OCI-LY7 (cell line): Measurements from ENCODE around the gene GPX7. TPM values are rescaled to one million over a fixed set of nuclear protein-coding genes. Genes with fewer than 3 reads are reported as not detected.
A peak's percentile ranks its signal among the peaks of the same experiment; 100 is the strongest.

Experiments used
- Bru-seq: library from RNA; stranded (reverse); fragments of 400-500 nt; gene quantifications from one replicate; lab custom pipeline; 2021; lab: Mats Ljungman, UMichigan
- BruChase-seq, 2 experiments: library from RNA; stranded (reverse); fragments of 400-500 nt; gene quantifications; one replicate each; lab custom pipeline; 2021; lab: Mats Ljungman, UMichigan
- BruUV-seq: library from RNA; stranded (reverse); fragments of 400-500 nt; replicated peaks from 2 replicates; lab custom pipeline; 2021; lab: Mats Ljungman, UMichigan
- CTCF ChIA-PET: fragments of 300-600 bp; sonication (Branson Sonifier 250); formaldehyde crosslinking; loops from one replicate; lab custom pipeline; 2022; ENCODE audit warnings: antibody characterized with exemption; ENCODE audit not compliant: unreplicated experiment; lab: Charles Lee
- POLR2A ChIA-PET: fragments of 300-600 bp; sonication (Branson Sonifier 250); formaldehyde crosslinking; loops from one replicate; lab custom pipeline; 2022; ENCODE audit warnings: antibody characterized with exemption; lab: Charles Lee
- DNase-seq: peaks from one replicate; pipeline ENCODE4 v3.0.0-alpha.2; 2015; ENCODE audit warnings: low spot score
- H2AFZ ChIP-seq: fragments of 200-600 bp; sonication (generic), shearing (Covaris generic); 2 replicates; pipeline ENCODE4 v1.6.1; 2014; ENCODE audit warnings: mild to moderate bottlenecking, antibody characterized with exemption, low read length, moderate library complexity
- H3K27ac ChIP-seq: fragments of 200-600 bp; sonication (generic); 2 replicates; pipeline ENCODE4 v1.5.1; 2014; ENCODE audit warnings: mixed run types, low read depth, mild to moderate bottlenecking, moderate library complexity, low read length, inconsistent platforms; ENCODE audit not compliant: poor library complexity, severe bottlenecking
- H3K36me3 ChIP-seq: fragments of 200-600 bp; sonication (generic); 2 replicates; pipeline ENCODE4 v1.6.1; 2014; ENCODE audit warnings: mild to moderate bottlenecking, antibody characterized with exemption, low read length, moderate library complexity, mixed read lengths; ENCODE audit not compliant: insufficient read depth
- H3K4me1 ChIP-seq: fragments of 200-600 bp; sonication (generic); 2 replicates; pipeline ENCODE4 v1.5.1; 2014; ENCODE audit warnings: mild to moderate bottlenecking, low read length; ENCODE audit not compliant: insufficient read depth, poor library complexity, severe bottlenecking
- H3K4me2 ChIP-seq: fragments of 200-600 bp; sonication (generic); 2 replicates; pipeline ENCODE4 v1.6.1; 2014; ENCODE audit warnings: mild to moderate bottlenecking, low read length
- H3K4me3 ChIP-seq: fragments of 200-600 bp; sonication (generic); 2 replicates; pipeline ENCODE4 v1.5.1; 2014; ENCODE audit warnings: mild to moderate bottlenecking, low read depth, low read length; ENCODE audit not compliant: poor library complexity, severe bottlenecking
- H3K79me2 ChIP-seq: fragments of 200-600 bp; sonication (generic); 2 replicates; pipeline ENCODE4 v1.6.1; 2016; ENCODE audit warnings: low read depth, mild to moderate bottlenecking, low read length, moderate library complexity, mixed read lengths; ENCODE audit not compliant: insufficient read depth
- H3K9me2 ChIP-seq: fragments of 200-600 bp; sonication (generic); 2 replicates; pipeline ENCODE4 v1.6.1; 2016; ENCODE audit warnings: mild to moderate bottlenecking, low read length, mixed read lengths; ENCODE audit not compliant: insufficient read depth
- H3K9me3 ChIP-seq: fragments of 200-600 bp; sonication (generic); 2 replicates; pipeline ENCODE4 v1.6.1; 2014; ENCODE audit warnings: mild to moderate bottlenecking, mixed run types, low read length, mixed read lengths
- H4K20me1 ChIP-seq: fragments of 200-600 bp; sonication (generic); 2 replicates; pipeline ENCODE4 v1.6.1; 2014; ENCODE audit warnings: mild to moderate bottlenecking, antibody characterized with exemption, low read length, moderate library complexity, mixed read lengths; ENCODE audit not compliant: insufficient read depth
- EZH2phosphoT487 ChIP-seq: fragments of 200-600 bp; sonication (generic); IDR thresholded peaks from 2 replicates; pipeline ENCODE4 v1.6.1; 2018; ENCODE audit warnings: low read depth, borderline replicate concordance, mild to moderate bottlenecking, mixed run types, antibody characterized with exemption, low read length, moderate library complexity, mixed read lengths
- intact Hi-C: fragments of 100-400 bp; cut with micrococcal nuclease; formaldehyde crosslinking; loops from one replicate; pipeline ENCODE4 v1.10.0; 2022; ENCODE audit not compliant: unreplicated experiment
- long read RNA-seq: library from polyadenylated mRNA; stranded (forward); transcript quantifications from one replicate; pipeline ENCODE4 v2.0.0, GENCODE V29; 2022
- total RNA-seq, 2 experiments: library from RNA; depleted of rRNA in 1 of 2; stranded (reverse); fragments of >200 nt in 1 of 2; shearing (Covaris generic) in 1 of 2; gene quantifications; 2 replicates each; pipeline ENCODE4 v1.2.3, GENCODE V29; 2014 to 2022
- TF ChIP-seq, protein P1 (sequence below): fragments of 200-600 bp; sonication (generic); conservative IDR thresholded peaks from 2 replicates; pipeline ENCODE4 v1.5.1; 2014; ENCODE audit warnings: mild to moderate bottlenecking, antibody characterized with exemption, low read length, moderate library complexity, mixed read lengths

GPX7 gene
- total RNA-seq (2014; rRNA removed; shearing (Covaris generic)) (not detected in 2 replicates), total RNA-seq (2022) (not detected in 2 replicates), Bru-seq, nascent RNA (not detected), BruChase-seq, experiment 1, labeled RNA remaining after a 6-hour chase (not detected), BruChase-seq, experiment 2, labeled RNA remaining after a 2-hour chase (not detected)
- long read RNA-seq, result 0 reads

DNA sequence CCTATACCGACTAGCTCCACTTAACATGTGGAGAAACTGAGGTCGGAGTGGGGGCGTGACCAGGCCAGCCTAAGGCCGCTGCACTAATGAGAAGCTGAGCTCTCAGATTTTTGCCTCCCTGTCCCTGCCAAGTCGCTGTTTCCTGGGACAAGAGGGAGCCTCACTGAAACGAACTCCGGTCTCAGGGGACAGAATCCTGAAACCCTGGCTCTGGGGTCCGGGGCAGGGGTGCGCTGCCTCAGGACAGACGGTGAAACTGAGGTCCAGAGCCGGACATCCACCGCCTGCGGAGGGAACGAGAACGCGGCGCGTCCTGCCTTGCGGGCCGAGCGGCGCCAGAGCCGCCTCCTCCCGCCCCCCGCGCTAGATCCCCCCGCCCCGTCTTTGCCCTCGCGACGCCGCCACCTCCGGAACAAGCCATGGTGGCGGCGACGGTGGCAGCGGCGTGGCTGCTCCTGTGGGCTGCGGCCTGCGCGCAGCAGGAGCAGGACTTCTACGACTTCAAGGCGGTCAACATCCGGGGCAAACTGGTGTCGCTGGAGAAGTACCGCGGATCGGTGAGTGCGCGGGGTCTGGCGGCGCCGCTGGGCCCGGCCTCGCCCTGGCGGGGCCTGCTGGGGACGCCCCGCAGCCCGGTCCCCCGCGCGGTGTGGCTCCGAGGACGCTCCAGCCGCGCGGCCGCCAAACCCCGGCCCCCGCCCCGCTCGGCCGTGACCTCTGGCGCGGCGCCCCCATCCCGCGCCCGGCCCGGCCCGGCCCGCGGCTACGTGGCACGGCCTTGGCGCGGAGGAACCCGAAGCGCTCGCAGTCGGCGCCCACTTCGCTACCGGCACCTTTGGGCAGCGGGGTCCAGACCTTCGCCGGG, at the start of gene GPX7:
Gene GPX7 (plus strand): TSS at position 381 of the 865 bp plus-strand sequence. CDS start 39 bp downstream, at position 420.
- no peaks in the 10 kb centered on the region for H3K9me3 ChIP-seq
- H3K4me2 ChIP-seq, result peak within 1 kb of the TSS; percentile 35; the same call in 1 of the 2 replicates
- POLR2A ChIA-PET, result no interaction called here
- no peaks in the 10 kb centered on the region for H3K36me3 ChIP-seq
- H4K20me1 ChIP-seq, result no peaks in the 10 kb centered on the region
- DNase-seq, result no peak
- no peaks in the 10 kb centered on the region for H3K79me2 ChIP-seq
- no peak for TF ChIP-seq EZH2phosphoT487
- TF ChIP-seq, protein P1, sequence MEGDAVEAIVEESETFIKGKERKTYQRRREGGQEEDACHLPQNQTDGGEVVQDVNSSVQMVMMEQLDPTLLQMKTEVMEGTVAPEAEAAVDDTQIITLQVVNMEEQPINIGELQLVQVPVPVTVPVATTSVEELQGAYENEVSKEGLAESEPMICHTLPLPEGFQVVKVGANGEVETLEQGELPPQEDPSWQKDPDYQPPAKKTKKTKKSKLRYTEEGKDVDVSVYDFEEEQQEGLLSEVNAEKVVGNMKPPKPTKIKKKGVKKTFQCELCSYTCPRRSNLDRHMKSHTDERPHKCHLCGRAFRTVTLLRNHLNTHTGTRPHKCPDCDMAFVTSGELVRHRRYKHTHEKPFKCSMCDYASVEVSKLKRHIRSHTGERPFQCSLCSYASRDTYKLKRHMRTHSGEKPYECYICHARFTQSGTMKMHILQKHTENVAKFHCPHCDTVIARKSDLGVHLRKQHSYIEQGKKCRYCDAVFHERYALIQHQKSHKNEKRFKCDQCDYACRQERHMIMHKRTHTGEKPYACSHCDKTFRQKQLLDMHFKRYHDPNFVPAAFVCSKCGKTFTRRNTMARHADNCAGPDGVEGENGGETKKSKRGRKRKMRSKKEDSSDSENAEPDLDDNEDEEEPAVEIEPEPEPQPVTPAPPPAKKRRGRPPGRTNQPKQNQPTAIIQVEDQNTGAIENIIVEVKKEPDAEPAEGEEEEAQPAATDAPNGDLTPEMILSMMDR, result no peak
- no peak within 1 kb of the TSS for H3K4me3 ChIP-seq
- CTCF ChIA-PET, result no interaction called here
- H3K4me1 ChIP-seq, result peaks cover 23% of the 10 kb centered on the region
- 0 out of 2 replicates have a peak within 1 kb of the TSS, but pooled peaks have one; percentile 1 for H2AFZ ChIP-seq
- intact Hi-C loops, result no loop called here
- BruUV-seq, result no TSS peak
- no peak within 1 kb of the TSS for H3K27ac ChIP-seq
- no peaks in the 10 kb centered on the region for H3K9me2 ChIP-seq

DNA sequence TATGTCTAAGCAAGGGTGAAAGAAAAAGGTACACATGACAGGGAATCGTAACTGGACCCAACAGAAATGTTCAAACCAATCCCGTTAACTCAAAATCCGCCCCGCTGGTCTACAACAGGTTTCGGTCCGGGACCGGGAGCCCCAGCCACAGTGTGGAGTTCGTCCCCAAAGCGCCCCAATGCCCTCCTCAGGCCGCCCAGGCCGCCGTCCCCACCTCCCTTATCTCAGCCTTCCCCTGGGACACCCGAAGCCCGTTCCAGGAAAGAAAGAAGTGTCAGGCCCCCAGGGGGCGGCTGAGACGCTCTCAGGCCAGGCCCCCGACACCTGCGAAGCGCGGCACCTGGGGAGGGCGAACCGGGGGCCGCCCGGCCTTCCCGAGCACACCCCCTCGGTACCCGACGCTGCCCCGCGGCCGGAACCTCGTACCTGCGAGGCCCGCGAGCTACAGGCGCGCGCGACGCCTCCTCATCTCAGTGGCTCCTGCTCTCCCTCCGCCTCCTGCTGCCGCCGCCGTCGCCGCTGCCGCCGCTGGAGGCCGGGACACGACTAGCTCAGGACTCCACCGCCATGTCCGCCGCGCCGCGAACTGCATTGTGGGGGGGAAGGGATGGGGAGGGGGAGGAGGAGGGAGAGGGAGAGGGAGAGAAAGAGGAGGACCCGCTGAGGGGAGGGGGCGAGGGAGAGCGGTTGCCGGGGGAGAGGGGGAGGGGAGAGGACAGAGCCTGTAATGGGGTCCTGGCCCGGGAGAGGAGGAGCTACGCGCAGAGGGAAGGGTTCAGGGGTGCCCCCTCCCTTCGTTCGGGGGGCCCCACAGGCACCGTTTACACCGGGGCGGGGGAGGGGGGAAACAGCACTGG, 49.4 kb upstream of the GPX7 start, which contains the start of gene TUT4:
Gene TUT4 (minus strand): TSS at position 588 of the 857 bp plus-strand sequence. CDS start 26,812 bp downstream, outside the sequence.
- Histone ChIP-seq H3K9me2 (no peaks in the 10 kb centered on the region), H3K36me3 (no peaks in the 10 kb centered on the region), H3K4me2 (peak within 1 kb of the TSS; percentile 85), H3K79me2 (peaks cover 48% of the 10 kb centered on the region), H3K27ac (peak within 1 kb of the TSS; percentile 78), H3K4me3 (peak within 1 kb of the TSS; percentile 77), H2AFZ (peak within 1 kb of the TSS; percentile 75), H3K4me1 (peaks cover 27% of the 10 kb centered on the region), H4K20me1 (peaks cover 17% of the 10 kb centered on the region), H3K9me3 (no peaks in the 10 kb centered on the region)
- POLR2A ChIA-PET, result interaction anchor here (0.5 to 2.0 kb wide), 16 partner anchors 15 to 429 kb away, joined by 3 to 10 read pairs (median 3); partner anchors contain the start of genes ORC1, PRPF38A and ZYG11B
- BruUV-seq, result no TSS peak
- DNase-seq, result peak; percentile 85
- intact Hi-C loops, result loop anchor here (1.0 to 5.0 kb wide), 4 partner anchors 85 to 148 kb away; partner anchors contain the start of genes ORC1 and PRPF38A
- TF ChIP-seq, protein P1, result peak; percentile 49
- TF ChIP-seq EZH2phosphoT487, result no peak
- CTCF ChIA-PET, result interaction anchor here (0.6 to 1.0 kb wide), 9 partner anchors 28 to 673 kb away, joined by 3 to 11 read pairs (median 5); partner anchors contain the start of gene TXNDC12
